ENCODE measurements around the gene PIPOX.

Gene PIPOX

DNA sequence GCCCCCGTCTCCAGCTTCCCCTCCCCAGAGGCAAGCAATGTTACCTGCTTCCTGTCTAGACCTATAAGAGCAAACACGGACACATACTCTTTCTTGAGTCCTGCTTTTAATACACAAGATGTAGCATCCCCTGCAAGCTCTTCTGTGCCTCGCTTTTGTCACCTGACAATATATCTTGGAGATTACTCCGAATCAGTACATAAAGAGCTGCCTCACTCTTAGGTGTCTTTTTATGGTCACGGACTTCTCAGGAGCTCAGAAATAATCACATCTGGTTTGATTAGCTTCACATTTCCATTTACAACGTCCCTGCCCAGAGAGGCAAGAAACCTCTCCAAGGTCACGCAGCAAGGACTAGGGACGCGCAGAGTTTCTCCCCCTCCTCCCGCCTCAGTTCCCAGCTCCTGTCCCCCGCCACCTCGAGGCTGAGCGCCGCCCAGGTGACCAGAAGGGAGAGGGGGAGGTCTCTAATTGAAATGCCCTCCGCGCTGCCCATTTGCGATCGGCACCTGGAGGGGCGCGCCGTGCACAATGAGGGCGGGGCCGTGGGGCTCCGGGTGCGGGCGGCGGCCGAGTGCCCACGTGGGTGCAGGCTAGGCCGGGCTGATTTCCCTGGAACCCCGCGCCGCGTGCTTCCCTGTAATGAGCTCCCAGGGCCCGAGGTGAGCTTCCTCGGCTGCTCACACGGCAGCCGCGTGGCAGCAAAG lies 23.3 kb upstream of the PIPOX start:
- no peaks in the 10 kb centered on the region for H3K27me3 ChIP-seq (ENCODE audit: control insufficient read depth, insufficient read depth, low read length, poor library complexity, severe bottlenecking)
- no peaks in the 10 kb centered on the region for H3K36me3 ChIP-seq (ENCODE audit: control insufficient read depth, insufficient read depth, low read length)
- H3K4me1 ChIP-seq (ENCODE audit: control insufficient read depth, insufficient read depth, low read length), result peaks cover 28% of the 10 kb centered on the region
- H3K9me3 ChIP-seq (ENCODE audit: control insufficient read depth, low read length), result no peaks in the 10 kb centered on the region
- no peak overlapping the region for H3K4me3 ChIP-seq (ENCODE audit: insufficient read depth, low read depth, low read length)
- WGBS, 2 experiments, result 37 to 44% methylated on average over 39 of the region's 39 CpGs
- H3K27ac ChIP-seq (ENCODE audit: insufficient read depth, low read depth, low read length, poor library complexity, severe bottlenecking), result no peak overlapping the region

DNA sequence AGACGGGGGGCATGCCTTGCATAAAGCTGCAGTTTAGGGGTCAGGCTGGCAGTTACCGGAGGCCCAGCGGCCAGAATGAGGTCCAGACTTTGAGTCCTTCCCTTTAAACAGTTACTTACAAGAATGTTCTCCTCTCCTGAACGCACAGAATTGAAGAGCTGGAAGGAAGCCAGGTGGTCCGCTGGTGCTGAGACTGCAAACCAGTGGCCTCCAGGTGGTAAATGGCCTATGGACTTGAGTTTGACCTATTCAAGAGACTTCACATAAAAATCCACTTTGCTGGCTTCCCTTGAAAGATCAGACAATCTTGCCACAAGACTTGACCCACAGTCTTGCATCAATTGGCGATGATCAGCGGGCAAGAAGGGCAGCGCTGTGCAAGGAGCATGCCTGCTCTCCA lies 22.4 kb upstream of the PIPOX start:
- peaks cover 21% of the 10 kb centered on the region for H3K4me1 ChIP-seq (ENCODE audit: control insufficient read depth, insufficient read depth, low read length)
- no peaks in the 10 kb centered on the region for H3K9me3 ChIP-seq (ENCODE audit: control insufficient read depth, low read length)
- no peak overlapping the region for H3K27ac ChIP-seq (ENCODE audit: insufficient read depth, low read depth, low read length, poor library complexity, severe bottlenecking)
- no peaks in the 10 kb centered on the region for H3K27me3 ChIP-seq (ENCODE audit: control insufficient read depth, insufficient read depth, low read length, poor library complexity, severe bottlenecking)
- H3K36me3 ChIP-seq (ENCODE audit: control insufficient read depth, insufficient read depth, low read length), result no peaks in the 10 kb centered on the region
- no peak overlapping the region for H3K4me3 ChIP-seq (ENCODE audit: insufficient read depth, low read depth, low read length)
- 88 to 89% methylated on average over 8 of the region's 8 CpGs for WGBS, 2 experiments

DNA sequence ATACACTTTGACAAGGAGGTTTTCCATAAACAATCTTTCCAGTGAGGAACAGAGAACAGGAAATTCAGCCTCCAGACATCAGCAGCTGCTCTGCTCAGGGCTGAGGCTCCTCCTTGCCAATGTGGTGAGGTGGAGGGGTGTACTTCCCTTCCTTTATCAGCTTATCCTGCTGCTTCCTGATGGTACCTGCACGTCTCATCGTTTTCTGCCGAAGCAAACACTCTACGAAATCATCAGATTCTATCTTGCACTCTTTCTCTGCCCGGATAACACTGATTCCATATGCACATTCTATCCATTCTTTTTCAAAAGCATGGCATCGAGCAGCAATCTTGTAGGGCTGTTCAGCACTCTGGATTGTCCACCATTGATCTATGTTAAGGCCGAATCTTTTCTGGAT lies 21.7 kb upstream of the PIPOX start:
- no peaks in the 10 kb centered on the region for H3K36me3 ChIP-seq (ENCODE audit: control insufficient read depth, insufficient read depth, low read length)
- H3K27ac ChIP-seq (ENCODE audit: insufficient read depth, low read depth, low read length, poor library complexity, severe bottlenecking), result no peak overlapping the region
- H3K27me3 ChIP-seq (ENCODE audit: control insufficient read depth, insufficient read depth, low read length, poor library complexity, severe bottlenecking), result no peaks in the 10 kb centered on the region
- no peak overlapping the region for H3K4me3 ChIP-seq (ENCODE audit: insufficient read depth, low read depth, low read length)
- H3K9me3 ChIP-seq (ENCODE audit: control insufficient read depth, low read length), result no peaks in the 10 kb centered on the region
- WGBS, 2 experiments, result 94 to 95% methylated on average over 7 of the region's 7 CpGs
- H3K4me1 ChIP-seq (ENCODE audit: control insufficient read depth, insufficient read depth, low read length), result peaks cover 21% of the 10 kb centered on the region

DNA sequence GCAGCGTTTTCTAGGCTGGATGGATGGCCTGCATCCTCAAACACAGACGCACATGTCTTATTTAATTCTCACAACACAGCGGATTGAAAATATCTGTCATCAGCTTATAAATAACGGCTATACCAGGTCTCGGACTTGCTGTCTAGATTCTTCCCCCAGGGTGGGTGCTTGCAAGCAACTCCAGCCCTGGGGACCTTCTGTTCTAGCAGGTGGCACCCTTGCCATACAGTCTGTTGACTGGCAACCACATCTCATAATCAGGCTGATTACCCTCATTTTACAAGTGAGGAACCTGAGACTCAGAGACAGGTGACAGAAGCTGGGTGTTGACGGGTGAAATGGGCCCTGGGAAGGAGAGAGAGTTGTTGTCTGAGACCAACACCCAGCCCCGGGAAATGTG lies 20.9 kb upstream of the PIPOX start:
- Histone ChIP-seq H3K36me3 (ENCODE audit: control insufficient read depth, insufficient read depth, low read length) (no peaks in the 10 kb centered on the region), H3K4me3 (ENCODE audit: insufficient read depth, low read depth, low read length) (no peak overlapping the region), H3K27me3 (ENCODE audit: control insufficient read depth, insufficient read depth, low read length, poor library complexity, severe bottlenecking) (no peaks in the 10 kb centered on the region), H3K4me1 (ENCODE audit: control insufficient read depth, insufficient read depth, low read length) (peaks cover 21% of the 10 kb centered on the region), H3K9me3 (ENCODE audit: control insufficient read depth, low read length) (no peaks in the 10 kb centered on the region), H3K27ac (ENCODE audit: insufficient read depth, low read depth, low read length, poor library complexity, severe bottlenecking) (no peak overlapping the region)
- WGBS, 2 experiments, result 94% methylated on average over 7 of the region's 7 CpGs

DNA sequence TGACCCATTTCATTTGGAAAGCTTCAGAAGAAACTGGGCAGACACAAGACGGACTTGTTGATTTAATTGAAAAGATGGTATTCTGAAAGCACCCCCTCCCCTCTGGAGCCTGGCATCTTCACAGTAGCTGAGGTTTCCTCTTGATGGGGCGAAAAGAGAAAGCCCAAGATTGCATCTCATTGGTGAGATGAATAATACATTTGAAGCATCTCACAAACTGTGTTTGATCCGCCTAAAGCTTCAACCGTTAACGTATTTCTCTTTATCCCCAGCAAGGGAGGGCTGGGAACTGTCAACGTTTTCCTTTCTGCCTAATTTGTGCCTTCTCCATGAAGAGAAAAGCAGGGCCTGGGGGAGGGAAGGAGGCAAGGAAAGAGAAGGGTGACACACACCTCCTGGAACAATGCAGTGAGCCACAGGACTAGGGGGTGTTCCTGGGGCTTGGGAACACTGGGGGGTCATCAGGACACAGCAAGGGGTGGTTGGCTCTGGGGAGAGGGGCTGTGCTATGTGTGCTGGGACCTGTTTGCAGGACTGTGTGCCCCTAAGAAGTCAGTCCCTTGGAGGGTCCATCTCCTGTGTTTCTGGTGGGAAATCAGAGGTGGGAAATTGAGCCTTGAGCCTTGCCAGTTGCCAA lies 18.5 kb upstream of the PIPOX start:
- no peak overlapping the region for H3K27ac ChIP-seq (ENCODE audit: insufficient read depth, low read depth, low read length, poor library complexity, severe bottlenecking)
- peaks cover 23% of the 10 kb centered on the region for H3K4me1 ChIP-seq (ENCODE audit: control insufficient read depth, insufficient read depth, low read length)
- H3K9me3 ChIP-seq (ENCODE audit: control insufficient read depth, low read length), result no peaks in the 10 kb centered on the region
- no peak overlapping the region for H3K4me3 ChIP-seq (ENCODE audit: insufficient read depth, low read depth, low read length)
- H3K36me3 ChIP-seq (ENCODE audit: control insufficient read depth, insufficient read depth, low read length), result no peaks in the 10 kb centered on the region
- H3K27me3 ChIP-seq (ENCODE audit: control insufficient read depth, insufficient read depth, low read length, poor library complexity, severe bottlenecking), result no peaks in the 10 kb centered on the region
- 87 to 89% methylated on average over 6 of the region's 6 CpGs for WGBS, 2 experiments

DNA sequence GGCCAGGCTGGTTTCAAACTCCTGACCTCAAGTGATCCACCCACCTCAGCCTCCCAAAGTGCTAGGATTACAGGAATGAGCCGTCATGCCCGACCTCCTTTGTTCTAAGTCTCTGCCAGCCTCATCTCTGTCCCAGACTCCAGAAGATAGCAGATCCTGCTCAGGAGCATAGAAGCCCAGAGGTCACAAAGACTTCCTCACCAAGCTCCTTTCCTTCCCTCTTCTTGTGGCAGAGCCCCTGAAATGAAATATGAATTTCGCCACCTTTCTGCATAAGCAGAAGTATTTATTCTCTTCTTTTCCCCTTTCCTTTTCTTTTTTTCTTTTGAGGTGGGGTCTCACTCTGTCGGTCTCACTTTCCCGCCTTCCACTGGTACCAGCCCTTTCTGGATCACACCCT lies 11.5 kb upstream of the PIPOX start:
- WGBS, 2 experiments, result 35 to 41% methylated on average over 5 of the region's 5 CpGs
- H3K27ac ChIP-seq (ENCODE audit: insufficient read depth, low read depth, low read length, poor library complexity, severe bottlenecking), result peak overlapping the region; percentile 47

DNA sequence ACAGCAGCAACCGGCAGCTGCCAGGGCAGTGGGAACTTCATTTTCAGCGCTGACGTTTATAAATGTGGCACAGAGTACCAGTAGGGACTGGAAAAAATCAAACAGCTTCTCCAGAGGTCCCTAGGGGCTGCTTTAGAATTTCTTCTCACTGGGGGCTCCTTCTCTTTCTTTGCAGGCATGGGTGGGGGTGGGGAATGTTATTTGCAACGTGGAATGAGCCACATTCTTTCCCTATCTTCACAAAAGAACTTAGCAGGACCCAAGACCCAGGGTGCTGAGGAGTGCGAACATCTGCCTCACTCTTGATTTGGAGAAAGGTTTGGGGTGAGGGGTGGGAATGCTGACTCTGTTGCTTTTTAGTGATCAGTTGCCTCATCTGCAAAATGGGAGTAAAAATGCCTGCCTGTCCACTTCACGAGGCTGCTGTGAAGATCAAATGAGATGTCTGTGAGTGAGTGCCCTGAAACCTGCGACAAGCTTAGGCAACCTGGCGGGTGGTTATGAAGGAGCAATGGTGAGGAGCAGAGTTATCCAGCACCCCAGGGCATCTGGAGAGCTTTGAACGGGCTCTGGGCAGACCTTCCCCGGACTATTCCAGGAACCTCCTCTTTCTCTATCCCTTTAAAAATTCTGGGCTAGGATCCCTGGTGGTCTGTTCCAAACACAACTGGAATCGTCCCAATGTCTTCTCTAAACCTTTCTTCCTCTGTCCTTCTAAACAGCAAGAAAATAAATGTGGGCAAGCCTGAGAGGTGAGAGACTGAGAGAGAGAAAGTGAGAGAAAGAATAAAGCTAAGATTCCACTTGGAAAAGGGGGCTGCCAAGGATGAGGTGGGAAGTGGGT lies 10.7 kb upstream of the PIPOX start:
- peak overlapping the region; percentile 47 for H3K27ac ChIP-seq (ENCODE audit: insufficient read depth, low read depth, low read length, poor library complexity, severe bottlenecking)
- 11 to 14% methylated on average over 9 to 10 of the region's 11 CpGs for WGBS, 2 experiments
- peaks cover 6% of the 10 kb centered on the region for H3K9me3 ChIP-seq (ENCODE audit: control insufficient read depth, low read length)
- no peaks in the 10 kb centered on the region for H3K36me3 ChIP-seq (ENCODE audit: control insufficient read depth, insufficient read depth, low read length)
- H3K27me3 ChIP-seq (ENCODE audit: control insufficient read depth, insufficient read depth, low read length, poor library complexity, severe bottlenecking), result no peaks in the 10 kb centered on the region
- no peak overlapping the region for H3K4me3 ChIP-seq (ENCODE audit: insufficient read depth, low read depth, low read length)
- H3K4me1 ChIP-seq (ENCODE audit: control insufficient read depth, insufficient read depth, low read length), result peaks cover 31% of the 10 kb centered on the region

More for the DNA sequence above, 11.5 kb upstream of the PIPOX start:
- no peak overlapping the region for H3K4me3 ChIP-seq (ENCODE audit: insufficient read depth, low read depth, low read length)
- peaks cover 6% of the 10 kb centered on the region for H3K9me3 ChIP-seq (ENCODE audit: control insufficient read depth, low read length)
- H3K4me1 ChIP-seq (ENCODE audit: control insufficient read depth, insufficient read depth, low read length), result peaks cover 30% of the 10 kb centered on the region
- no peaks in the 10 kb centered on the region for H3K36me3 ChIP-seq (ENCODE audit: control insufficient read depth, insufficient read depth, low read length)
- no peaks in the 10 kb centered on the region for H3K27me3 ChIP-seq (ENCODE audit: control insufficient read depth, insufficient read depth, low read length, poor library complexity, severe bottlenecking)

DNA sequence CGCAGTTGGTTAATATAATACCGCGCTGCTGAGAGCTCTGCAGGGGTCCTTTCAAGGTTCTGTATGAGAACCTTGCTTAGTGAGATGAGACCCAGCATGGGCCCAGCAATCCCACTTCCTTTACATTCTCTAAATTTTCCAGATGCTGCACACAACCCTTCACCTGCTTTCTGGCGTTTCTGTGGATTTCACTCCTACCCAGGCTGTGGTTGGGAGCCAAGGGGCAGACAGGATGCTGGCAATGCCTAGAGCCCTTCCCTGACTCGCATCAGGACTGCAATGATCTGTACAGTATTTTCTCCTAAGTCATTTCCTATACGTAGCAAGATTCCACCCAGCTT lies 10.1 kb upstream of the PIPOX start:
- WGBS, 2 experiments, result 5 to 8% methylated on average over 5 of the region's 6 CpGs
- H3K4me1 ChIP-seq (ENCODE audit: control insufficient read depth, insufficient read depth, low read length), result peaks cover 31% of the 10 kb centered on the region
- peak overlapping the region; percentile 47 for H3K27ac ChIP-seq (ENCODE audit: insufficient read depth, low read depth, low read length, poor library complexity, severe bottlenecking)
- H3K27me3 ChIP-seq (ENCODE audit: control insufficient read depth, insufficient read depth, low read length, poor library complexity, severe bottlenecking), result no peaks in the 10 kb centered on the region
- peaks cover 6% of the 10 kb centered on the region for H3K9me3 ChIP-seq (ENCODE audit: control insufficient read depth, low read length)
- H3K4me3 ChIP-seq (ENCODE audit: insufficient read depth, low read depth, low read length), result no peak overlapping the region
- H3K36me3 ChIP-seq (ENCODE audit: control insufficient read depth, insufficient read depth, low read length), result no peaks in the 10 kb centered on the region

DNA sequence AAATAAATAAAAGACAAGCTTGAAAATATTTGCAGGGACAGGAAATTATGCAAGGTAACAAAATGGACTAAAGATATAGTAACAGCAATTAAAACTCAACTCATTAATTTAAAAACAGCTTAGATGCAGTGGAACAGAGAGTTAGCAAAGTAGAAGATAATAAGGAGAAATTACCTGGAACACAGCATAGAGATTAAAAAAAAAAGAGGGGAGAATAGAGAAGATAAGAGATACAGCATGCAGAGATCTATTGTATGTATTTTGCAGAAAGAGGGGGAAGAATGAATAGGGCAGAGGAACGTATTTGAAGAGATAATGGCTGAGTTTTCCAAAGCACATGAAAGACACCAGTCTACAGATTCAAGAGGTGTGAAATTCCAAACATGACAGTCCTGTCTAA lies 8.4 kb upstream of the PIPOX start:
- no peaks in the 10 kb centered on the region for H3K36me3 ChIP-seq (ENCODE audit: control insufficient read depth, insufficient read depth, low read length)
- no peak overlapping the region for H3K27ac ChIP-seq (ENCODE audit: insufficient read depth, low read depth, low read length, poor library complexity, severe bottlenecking)
- no peak overlapping the region for H3K4me3 ChIP-seq (ENCODE audit: insufficient read depth, low read depth, low read length)
- H3K9me3 ChIP-seq (ENCODE audit: control insufficient read depth, low read length), result peaks cover 6% of the 10 kb centered on the region
- H3K4me1 ChIP-seq (ENCODE audit: control insufficient read depth, insufficient read depth, low read length), result peaks cover 40% of the 10 kb centered on the region
- WGBS, 2 experiments, result 88 to 91% methylated on average over 1 of the region's 1 CpG
- no peaks in the 10 kb centered on the region for H3K27me3 ChIP-seq (ENCODE audit: control insufficient read depth, insufficient read depth, low read length, poor library complexity, severe bottlenecking)

DNA sequence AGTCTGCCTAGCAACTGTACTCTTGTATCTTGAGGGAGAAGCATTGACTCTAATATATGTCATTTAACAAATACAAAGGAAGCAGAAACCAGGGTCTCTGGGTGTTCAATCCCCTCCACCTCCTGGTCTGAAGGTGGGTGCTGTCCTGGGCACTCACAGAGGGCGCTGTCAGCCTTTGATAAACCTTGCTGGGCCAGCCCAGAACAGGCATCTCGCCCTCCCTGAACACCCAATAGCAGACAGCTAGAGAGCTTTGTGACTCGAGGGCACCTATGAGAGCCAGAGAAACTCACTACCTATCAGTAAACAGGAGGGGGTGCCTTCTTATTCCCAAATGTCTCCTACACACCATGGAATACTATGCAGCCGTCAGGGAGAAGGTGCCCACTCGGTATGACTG lies 6.4 kb upstream of the PIPOX start:
- Histone ChIP-seq H3K9me3 (ENCODE audit: control insufficient read depth, low read length) (peaks cover 6% of the 10 kb centered on the region), H3K4me1 (ENCODE audit: control insufficient read depth, insufficient read depth, low read length) (peaks cover 46% of the 10 kb centered on the region), H3K36me3 (ENCODE audit: control insufficient read depth, insufficient read depth, low read length) (no peaks in the 10 kb centered on the region), H3K27ac (ENCODE audit: insufficient read depth, low read depth, low read length, poor library complexity, severe bottlenecking) (no peak overlapping the region), H3K27me3 (ENCODE audit: control insufficient read depth, insufficient read depth, low read length, poor library complexity, severe bottlenecking) (no peaks in the 10 kb centered on the region), H3K4me3 (ENCODE audit: insufficient read depth, low read depth, low read length) (no peak overlapping the region)
- WGBS, 2 experiments, result 82 to 92% methylated on average over 5 of the region's 5 CpGs
